NCI-H774 (cell line): ENCODE results near the gene ABCC8.

Experiments
- DNase-seq: peaks from one replicate; lab custom pipeline; 2025; lab: John Stamatoyannopoulos, UW

Gene ABCC8

DNA sequence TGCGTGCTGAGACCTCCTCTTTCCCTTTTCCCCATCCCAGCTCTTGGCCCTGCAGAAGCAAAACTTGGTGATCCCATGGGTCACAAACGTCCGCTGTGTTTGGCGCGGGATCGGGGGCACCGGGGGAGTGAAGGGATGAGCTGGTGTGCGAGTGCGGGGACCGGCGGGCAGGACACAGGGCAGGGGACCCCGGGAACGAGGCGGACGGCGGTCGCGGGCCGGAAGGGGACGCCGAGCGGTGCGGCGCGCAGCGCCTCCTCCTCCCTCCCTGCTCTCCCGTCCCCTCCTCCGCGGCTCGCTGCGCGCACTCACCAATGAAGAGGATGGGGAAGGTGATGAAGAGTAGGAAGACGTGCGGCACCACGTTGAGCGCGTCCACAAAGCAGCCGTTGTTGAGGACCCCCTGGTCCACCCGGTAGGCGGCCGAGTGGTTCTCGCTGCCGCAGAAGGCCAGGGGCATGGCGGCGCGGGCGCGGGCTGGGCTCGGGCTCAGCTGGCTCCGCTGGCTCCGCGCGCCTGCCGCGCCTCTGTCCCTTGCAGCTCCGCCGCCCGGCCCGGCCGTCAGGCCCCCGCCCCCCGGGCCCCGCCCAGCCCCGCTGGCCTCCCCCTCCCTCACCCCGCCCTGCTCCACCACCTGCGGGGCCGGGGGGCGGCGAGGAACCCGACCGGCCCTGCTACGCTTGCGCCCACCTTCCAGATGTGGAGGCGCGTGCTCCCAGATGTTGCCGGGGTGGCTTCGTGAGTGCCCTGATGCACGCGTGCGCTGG lies at the start of gene ABCC8:
ABCC8 (minus strand) TSS at position 529 of the 767 bp plus-strand sequence; CDS start at position 460, 69 bp downstream.
- peak; percentile 19 for DNase-seq

DNA sequence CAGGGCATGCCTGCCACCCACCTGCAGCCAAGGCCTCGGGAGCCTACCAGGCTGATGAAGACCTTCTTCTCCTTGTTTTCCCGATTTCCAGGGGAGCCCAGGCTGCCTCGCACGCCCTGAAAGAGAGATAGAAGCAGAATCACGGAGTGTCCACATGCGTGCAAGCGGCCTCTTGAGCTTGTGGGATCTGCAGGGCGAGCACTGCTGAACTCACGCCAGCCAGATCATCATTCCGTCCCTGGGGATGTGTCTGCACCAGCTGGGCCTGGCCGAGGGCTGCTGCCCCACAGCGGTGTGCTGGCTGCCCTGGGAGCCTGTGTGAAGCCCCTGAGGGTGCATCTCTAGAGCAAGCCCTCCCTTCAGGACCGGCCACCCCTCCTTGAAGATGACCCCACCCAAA lies 49.7 kb upstream of the ABCC8 start:
- no peak for DNase-seq

DNA sequence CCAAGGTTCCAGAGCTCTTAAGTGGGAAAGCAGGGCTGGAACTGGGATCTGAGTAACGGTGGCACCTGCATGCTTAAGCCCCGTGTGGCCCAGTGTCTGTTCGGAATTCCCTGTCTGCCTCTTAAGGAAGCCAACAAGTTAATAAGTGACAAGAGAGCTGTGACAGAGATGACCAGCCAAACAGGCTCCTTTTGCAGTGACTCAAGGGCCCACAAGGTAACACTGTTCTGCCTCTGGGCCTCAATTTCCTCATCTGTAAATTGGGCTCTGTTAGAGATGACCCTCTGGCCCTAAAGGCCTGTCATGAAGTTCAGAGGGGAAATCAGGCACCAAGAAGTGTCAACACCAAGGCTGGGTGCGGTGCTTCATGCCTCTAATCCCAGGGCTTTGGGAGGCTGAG lies 48.9 kb upstream of the ABCC8 start:
- DNase-seq, result no peak

DNA sequence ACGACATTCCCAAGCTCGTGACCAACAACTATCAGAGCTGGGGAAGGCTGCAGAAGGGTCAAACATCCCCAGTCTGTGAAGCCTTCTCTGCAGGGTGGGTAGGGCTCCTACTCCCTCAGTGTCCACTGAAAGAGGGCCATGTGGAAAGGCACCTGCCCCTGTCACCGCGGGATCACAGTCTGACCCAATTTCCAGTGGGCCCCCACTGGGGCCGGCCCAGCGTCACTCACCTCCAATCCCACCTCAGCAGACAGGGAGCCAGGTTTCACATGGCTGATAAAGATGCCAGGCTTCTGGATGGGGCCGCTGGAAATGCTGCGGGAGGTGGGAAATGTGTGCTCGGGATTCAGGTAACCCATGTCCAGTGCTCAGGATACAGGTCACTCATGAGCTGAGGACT lies 47.6 kb upstream of the ABCC8 start:
- DNase-seq, result no peak

DNA sequence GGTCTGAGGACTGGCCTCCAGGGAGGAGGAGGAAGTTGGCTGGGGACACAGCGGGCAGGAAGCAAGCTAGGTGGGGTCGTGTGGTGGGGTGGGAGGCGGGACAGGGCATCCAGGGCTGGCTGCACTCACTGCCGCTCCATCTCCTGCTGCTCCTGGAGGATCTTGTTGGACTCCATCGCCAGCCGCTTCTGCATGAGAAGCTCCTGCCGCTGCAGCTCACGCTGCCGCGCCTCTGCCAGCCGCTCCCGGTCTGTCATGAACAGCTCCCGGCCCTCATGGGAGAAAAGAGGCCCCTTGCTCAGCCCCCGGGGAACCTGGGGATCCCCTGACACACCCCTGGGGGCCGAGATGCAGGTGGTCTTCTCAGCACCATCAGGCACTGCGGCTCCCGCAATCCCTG lies 46.0 kb upstream of the ABCC8 start:
- no peak for DNase-seq

DNA sequence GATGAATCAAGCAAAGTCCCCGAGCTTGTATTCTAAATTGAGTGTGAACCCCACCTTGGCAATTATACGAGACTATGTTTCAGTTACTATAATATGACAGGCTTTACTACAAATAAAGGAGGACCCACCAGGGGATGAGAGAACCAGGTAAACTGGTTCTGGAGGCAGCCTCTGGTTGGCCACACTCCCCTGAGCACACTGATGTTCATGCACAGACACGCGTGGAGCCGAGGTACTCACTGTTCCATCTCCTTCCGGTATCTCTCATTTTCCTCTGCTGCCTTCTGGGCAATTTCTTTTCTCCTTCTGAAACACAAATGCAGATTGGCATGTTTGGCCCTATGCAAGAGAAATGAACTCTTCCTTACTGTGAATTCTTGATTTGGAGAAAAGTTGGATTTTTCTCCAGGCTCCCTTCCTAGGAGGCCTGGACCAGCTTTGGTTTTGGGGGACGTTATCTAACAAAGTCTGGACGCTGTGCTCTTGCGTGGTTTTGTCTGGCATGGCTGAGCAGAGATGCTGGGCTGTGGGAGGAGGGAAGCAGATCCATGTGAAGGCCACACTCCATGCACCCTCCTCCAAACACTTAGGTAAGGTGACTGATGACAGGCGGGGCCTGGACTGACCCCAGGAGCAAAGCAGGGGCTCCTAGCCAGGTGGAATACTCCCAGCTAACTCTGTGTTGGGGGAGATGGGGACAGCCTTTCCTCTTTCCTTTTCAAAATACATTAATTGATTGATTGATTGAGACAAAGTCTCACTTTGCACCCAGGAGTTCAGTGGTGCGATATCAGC lies 44.7 kb upstream of the ABCC8 start:
- DNase-seq, result no peak

DNA sequence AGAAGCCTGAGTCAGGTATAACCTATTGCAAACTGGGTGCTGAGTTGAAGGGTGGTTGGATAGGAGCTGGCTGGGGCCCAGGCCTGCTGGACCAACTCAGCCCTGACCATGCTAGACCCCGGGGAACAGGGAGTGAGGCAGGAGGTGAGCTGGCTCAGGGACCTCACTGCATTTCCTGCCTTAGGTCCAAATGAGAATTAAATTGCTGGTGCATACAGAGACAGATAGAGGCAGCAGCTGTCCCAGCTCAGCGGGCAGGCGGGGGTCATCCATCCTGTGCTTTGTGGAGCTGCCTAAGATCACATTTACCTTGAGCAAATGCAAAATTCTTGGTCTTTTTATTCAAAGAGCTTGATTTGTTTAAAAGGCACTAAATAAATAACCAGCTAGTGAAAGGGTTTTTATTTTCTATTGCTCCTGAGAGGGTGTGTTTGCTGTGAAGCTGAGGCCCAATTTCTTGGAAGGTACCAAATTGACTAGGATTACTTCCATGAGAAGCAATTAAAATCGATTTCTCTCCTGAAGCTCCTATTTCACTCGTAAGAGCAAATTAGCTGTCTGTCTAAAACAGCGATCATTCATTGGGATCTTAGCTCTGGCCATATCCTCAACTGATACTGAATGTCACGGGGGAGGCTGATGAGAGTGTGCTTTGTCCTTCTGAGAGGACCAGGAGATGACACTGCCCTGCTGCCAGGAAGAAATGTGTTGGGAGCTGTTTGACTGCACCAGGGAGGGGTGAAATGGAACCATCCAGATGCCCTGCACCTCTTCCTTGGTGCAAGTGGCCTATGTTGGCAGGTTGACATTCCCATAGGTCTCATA lies 42.6 kb upstream of the ABCC8 start:
- no peak for DNase-seq

DNA sequence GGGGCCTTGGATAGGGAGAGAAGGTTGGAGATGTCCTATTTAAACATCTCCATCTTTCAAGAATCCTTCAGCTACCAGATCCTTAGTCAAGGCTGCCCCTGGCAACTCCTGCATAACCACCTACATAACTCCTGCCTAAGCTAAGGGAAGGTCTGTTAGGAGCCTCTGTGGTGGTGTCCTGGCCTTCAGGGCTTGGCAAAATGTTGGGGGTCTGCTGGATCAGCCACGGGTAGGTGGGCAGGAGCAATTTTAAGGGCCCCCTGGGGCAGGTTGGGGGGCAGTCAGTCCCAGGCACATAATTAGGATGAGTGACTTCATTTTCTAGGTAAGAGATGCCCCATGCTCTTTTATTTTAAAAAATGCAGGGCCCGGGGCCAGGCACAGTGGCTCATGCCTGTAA lies 41.7 kb upstream of the ABCC8 start:
- no peak for DNase-seq

DNA sequence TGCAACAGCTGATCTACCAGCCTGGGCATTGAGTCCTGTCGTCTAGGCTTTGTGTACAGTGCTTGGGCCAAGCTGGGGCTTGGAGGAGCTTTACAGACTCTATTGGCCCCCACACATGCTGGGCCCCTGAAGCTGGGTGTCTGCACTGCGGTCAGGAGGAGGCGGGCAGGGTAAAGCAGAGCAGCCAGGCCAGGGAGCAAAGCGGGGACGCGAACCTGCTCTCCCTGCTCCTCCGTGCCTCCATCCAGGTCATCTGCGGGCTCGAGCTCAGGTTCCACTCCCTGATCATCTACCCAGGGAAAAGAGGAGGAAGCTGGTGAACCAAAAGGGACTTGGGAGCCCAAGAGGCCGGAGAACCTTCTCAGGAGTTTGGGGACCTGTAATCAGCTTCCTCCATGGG lies 40.5 kb upstream of the ABCC8 start:
- DNase-seq, result no peak

DNA sequence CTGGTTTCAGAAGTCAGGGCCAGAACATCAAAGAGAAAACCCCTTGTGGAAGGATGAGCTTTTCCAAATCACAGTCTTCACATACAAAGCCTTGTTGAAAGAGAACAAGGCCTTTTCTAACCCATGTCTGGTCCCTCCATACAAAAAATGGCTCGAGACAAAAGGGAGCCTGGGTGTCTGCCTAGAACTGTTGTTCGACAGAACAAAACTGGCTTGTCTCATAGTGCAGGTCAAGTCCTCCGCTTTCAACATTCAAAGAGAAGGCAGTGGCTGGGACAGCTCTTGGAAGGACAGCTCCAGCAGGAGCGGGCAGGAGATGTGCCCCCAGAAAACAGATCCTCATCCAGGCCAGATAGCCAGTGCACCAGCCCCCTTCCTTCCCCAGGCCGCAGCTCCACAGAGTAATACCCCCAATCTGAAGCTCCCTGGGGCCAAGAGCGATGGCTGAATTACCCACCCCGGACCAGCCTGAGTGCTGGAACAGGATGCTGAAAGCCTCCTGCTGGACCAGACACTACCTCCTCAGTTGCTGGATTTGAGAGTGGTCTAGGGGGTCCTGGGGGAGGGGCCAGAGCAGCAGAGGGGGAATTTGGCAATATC lies 40.0 kb upstream of the ABCC8 start:
- DNase-seq, result no peak

DNA sequence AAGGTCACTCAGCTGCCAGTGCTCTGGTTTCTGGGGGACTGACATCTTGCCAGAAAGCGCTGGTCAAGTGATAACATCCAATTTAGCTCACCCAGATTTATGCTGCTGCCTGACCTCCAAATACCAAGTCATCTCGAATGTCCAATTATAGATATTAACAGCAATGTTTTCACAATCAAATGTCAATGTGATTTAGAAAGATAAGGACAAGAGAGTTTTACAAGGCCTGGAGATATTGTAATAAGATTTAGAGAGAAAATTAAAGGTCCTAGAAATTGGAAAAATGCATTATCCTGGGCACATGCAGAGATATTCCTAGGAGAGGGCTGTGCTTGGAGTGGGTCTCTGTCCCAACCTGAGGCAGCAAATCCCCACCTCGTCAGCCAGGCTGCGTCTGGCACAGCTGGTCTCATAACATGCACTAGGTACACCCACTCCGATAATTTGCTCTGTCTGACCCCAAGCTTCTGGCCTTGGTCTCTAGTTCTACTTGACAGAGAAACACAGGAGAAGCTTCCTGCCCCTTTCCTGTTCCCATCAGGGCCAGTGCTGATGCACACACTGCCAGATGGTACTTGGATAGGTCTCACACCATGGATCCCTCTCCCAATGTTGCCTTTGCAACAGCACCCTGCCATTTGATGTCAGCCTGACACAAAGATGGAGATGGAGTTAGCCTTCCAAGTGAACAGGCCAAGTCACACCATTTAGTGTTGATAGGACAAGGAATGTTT lies 39.0 kb upstream of the ABCC8 start:
- no peak for DNase-seq

DNA sequence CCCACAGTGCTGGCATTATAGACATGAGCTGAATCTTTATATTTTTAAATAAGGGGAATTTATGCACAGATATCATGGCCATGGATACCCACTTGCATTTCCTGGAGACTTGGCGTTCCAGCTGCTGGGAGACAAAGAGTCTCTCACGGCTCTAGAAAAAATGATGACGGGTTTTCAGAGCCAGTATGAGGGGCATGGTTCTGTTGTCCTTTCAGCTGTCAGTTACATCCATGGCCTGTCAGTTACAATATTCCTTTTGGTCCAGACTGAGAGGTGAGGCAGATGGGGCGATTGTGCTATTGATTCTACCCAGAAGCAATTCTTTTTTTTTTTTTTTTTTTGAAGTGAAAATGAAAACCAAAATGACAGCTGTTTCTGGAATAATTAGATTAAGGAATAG lies 37.8 kb upstream of the ABCC8 start:
- DNase-seq, result no peak

DNA sequence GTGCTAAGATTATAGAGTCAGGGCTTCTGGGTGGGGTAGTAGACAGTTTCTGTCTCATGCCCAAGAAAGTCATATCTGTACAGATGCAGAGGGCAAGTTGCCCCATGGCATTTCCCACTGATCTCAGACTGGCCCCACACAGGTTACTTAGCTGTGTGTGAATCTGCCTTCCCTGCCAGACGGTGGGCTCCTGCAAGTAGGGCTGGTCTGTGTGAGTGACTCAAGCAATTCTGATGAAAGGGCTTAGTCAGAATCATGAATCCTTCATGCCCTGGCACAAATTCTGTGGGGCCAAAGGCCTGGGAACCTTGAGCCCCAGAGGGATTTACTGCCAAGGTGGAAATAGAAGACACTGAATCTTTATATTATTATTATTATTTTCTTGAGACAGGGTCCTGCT lies 37.2 kb upstream of the ABCC8 start:
- DNase-seq, result no peak

DNA sequence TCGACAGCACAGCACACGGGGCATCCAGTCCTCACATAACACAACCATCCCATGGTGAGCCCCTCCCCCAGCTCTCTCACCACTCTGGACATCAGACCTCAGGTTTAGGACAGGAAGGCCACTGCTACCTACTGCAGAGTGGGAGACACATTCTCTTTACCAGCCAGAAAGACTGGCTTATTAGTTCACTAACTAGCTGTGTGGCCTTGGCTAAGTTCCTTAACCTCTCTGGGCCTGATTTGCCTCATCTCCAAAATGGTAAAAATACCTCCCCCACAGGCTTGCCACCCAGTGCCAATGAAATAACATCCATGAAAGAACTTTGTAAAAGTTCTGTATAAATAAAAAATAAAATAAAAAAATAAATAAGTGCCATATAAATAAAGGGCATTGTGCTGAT lies 35.5 kb upstream of the ABCC8 start:
- no peak for DNase-seq

DNA sequence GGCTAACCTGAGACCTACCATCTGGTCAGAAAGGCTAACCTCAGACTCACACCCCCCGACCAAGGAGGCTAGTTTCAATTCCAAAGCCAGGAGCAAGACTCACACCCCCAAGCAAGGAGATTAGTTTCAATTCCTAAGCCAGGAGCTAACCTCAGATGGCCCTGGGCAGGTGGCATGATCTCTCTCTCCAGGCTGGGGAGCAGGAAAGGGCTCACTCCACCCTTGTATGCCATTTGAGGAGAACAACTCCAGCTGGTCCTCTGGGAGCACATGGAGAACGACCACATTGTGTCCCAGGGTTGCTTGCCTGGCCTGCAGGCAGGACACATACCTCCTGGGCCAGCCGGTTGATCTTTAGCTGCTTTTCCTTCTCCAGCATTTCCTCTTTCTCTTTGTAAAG lies 34.9 kb upstream of the ABCC8 start:
- no peak for DNase-seq

DNA sequence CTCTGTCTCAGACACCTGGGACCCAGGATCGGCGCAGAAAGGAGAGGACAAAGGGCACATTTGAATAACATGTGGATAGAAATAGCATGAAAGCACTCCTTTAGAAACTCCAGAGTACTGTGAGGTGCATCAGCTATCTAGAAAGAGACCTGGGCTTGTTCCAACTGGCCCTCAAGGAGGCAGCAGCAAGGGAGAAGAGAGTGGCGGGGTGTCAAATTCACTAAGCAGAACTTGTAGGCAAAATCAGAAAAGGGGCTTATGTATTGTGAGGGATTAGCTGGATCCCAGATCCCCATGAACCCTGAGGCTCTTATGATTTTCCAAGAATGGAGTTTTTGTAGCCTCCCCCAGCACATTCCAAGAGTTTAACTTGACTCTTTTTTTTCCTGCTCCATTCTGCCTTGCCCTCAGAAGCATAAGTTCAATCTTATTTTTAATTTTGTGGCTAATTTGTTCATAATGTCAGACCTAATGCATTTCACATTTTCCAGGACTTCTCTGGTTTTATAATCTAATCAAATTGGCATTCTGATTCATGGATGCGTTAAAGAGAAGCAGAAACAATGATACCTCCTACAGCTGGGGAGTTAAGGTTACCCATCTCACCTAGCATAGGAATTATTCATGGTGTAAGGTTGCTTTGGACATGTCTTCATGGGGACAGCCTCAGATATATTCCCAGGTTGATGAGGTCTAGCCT lies 34.0 kb upstream of the ABCC8 start:
- no peak for DNase-seq

DNA sequence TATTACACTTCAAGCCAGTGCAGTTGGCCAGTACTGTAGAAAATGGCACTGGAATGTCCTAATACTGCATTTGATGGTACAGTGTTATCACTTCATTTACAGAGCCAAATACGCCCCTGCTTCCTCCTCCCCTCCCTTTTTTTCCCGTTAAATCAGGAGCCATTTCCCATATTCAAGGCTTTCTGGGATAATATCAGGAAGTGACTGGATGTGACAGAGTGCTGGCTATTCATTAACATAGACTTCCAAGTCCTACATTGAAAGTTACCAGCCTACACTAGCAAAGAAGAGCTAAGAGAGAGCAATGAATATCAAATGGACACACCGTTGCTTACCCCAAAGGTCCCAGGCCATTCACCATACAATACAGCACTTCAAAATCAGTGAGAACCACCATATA lies 32.1 kb upstream of the ABCC8 start:
- DNase-seq, result no peak

DNA sequence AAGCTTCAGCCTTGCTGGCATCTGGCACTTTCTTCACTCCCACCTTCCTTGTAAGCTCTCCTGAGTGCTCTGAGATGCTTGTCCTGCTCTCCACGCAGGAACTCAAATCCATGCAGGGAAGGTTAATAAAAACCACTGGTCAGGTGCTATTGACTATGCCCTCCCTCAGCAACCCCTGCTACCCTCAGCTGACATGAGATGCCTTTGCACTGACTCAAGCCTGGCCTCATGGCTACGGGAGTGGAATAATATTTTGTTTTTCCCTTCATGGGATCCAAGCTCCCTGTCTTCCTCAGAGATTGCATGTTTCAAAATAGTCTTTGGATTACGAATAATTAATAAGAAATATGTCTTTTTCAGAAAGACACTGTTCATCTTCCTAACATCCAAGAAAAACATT lies 31.7 kb upstream of the ABCC8 start:
- DNase-seq, result no peak

DNA sequence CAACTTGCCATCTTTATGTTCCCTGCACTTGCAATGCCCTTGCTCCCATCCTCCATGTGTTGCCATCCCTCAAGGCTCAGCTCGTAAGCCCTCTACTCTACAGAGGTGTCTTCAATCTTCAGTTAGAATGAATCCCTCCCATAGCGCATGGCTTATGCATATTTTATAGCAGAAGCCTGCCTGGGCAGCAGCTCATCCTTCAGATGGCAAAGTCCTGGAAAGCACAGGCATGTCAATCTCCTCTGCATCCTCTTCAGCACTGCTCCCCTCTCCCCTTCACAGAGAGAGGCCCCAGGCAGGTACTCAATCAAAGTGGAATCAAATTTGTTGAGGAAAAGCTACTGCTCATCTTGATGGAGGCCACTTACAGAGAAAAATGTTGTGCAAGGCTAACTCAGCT lies 31.1 kb upstream of the ABCC8 start:
- no peak for DNase-seq

DNA sequence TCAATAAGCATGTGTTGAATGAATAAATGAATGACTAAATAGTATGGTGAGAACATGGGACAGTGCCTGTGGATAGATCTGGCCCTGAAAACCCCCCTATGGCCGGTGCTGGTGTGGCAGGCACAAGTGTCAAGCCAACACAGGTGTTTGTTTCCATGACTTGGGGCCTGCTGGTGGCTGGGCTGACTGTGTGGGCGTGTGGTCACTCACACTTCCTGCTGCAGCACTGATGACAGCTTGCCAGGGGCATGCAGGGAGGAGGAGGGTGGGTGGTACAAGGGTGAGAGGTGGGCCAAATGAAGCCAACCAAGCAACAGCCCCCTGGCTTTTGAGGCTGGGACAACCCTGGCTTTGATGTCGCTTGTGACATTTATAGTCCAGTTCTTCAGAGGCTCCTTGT lies 30.3 kb upstream of the ABCC8 start:
- DNase-seq, result no peak

DNA sequence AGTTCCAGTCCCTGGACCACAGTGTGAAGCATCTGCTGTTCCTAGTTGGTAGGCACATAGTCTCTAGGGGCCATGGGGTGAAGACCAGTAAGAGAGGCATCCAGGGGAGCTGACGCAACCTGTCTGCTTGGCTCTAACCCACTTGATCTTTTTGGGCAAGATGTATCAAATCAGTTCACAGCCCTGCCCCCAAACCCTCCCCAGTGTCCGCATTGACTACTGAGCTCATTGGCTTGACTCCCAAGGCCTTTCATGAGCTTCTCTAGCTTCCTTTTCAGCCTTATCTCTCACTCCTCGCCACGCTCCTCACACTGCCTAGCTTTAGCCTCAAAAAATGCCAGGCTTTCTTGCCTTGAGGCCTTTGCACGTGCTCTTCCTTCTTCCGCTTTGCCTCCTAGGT lies 29.7 kb upstream of the ABCC8 start:
- no peak for DNase-seq
